Measurements from ENCODE around the gene TTPAL.

TTPAL gene

GRCh38 chr20:44497761-44498160 is 22.1 kb downstream of the TTPAL start:
- DNase-seq (ENCODE audit: low spot score): no peak

- no peak for DNase-seq (ENCODE audit: low spot score)
Measured at GRCh38 chr20:44500221-44500620, 24.5 kb downstream of the TTPAL start.

- no peak for DNase-seq (ENCODE audit: low spot score)
Measured at GRCh38 chr20:44501448-44501847, 25.8 kb downstream of the TTPAL start.

DNA sequence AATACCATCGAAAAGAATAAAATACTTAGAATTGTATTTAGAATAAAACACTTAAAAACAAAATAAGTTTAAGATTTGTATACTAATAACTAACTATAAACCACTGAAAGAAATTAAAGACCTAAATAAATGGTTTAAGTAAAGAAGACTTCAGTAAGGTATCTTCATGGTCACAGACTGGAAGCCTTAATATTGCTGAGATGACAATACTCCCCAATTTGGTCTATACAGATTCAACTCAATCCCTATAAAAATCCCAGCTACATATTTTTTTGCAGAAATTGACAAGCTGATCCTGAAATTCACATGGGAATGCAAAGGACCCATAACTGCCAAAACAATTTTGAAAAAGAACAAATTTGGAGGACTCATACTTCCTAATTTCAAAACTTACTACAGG is 27.3 kb downstream of the TTPAL start:
- DNase-seq (ENCODE audit: low spot score): no peak

DNA sequence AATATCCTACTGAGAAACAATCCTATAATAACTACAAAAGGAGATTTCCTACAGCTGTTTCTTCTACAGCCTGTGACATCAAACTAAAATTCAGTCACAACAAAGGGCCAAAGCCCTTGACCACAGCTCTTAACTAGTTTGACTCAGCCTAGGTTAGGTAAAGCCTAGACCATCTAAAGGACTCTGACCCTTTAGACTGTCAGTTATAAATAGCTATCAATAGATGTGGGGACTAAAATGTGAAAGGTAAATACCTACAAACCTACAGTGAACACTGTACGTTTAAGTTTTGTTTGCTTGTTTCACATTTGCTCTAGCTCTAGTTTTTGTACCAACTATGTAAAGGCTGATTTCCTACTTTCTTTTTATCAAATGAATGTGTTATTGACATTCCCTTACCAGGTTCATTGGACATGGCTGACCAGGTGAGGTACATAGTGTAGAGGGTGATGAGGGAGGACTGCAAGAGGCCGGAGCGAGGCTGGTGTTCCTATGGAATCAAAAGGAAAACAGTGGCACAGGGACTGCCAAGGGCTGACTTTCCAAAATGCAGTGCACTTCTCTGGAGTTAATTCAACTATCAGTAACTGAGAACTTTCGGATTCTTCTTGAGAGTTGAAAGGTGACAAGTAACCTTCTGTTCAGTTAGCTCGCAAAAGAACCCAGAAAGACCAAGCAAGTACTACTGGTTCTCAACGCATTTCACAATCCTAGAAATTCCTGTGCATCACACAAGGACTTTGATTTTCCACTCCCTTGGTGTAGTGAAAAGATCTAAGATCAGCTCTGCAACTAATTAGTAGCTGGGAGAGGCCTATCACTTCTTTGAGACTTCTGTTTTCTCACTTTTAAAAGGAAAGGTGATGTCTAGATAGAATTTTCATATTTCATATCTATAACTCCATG is 29.0 kb downstream of the TTPAL start:
- DNase-seq (ENCODE audit: low spot score): no peak

DNA sequence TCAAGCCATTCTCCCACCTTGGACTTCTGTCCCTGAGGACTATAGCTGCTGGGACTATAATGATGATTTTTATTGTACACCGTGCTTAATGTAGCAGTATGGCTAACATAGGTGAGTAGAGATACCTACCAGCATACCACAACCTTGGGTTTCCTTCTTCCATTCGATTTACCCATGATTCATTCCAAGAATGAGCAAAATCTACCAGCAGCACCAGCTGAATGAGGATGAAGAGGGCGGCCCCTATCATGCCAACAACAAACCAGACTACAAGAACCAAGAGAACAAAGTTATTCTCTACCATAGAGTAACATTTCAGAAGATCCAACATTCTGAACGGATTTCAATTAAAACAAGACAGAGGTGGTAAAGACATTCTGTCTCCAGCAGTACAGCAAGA is 34.1 kb downstream of the TTPAL start:
- DNase-seq (ENCODE audit: low spot score): no peak

- DNase-seq (ENCODE audit: low spot score): no peak
Measured at GRCh38 chr20:44513871-44514270, 38.2 kb downstream of the TTPAL start.

- DNase-seq (ENCODE audit: low spot score): no peak
Measured at GRCh38 chr20:44516491-44516890, 40.8 kb downstream of the TTPAL start.

DNA sequence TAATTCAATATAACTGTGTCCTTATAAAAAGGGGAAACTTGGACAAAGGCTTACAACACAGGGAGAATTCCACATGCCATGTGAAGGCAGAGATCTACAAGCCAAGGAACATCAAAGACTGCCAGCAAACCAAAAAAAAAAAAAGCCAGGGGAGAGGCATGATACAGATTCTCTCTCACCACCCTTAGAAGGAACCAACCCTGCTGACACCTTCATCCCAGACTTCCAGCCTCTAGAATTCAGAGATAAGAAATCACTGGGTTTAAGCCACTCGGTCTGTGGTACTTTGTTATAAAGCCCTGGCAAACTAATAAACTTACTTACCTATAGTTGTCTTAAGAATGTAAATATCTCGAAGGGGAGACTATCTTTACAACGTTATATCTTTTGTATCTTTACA is 41.8 kb downstream of the TTPAL start:
- no peak for DNase-seq (ENCODE audit: low spot score)

DNA sequence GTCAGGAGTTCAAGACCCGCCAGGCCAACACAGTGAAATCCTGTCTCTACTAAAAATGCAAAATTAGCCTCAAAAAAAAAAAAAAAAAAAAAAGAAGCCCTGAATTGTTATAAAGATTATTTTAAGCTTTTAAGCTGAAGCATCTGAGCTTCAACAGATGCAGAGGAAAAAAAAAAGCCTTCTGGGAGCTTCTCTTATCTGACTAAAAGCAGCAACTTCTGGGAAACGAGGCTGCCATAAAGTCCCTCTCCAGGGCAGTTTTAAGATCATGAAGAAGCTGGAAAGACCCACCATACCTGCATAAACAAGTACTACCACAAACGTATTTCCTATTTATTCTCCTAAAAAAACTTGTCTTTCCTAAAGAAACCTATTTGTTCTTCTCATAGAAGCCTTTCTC is 42.6 kb downstream of the TTPAL start:
- no peak for DNase-seq (ENCODE audit: low spot score)

- no peak for DNase-seq (ENCODE audit: low spot score)
Measured at GRCh38 chr20:44520881-44521280, 45.2 kb downstream of the TTPAL start.

- peak; percentile 90 for DNase-seq (ENCODE audit: low spot score)
Measured at GRCh38 chr20:44521484-44522481, 46.1 kb downstream of the TTPAL start, which contains the start of gene SERINC3. SERINC3 (minus strand) TSS chr20:44522070; CDS start chr20:44521951, 119 bp downstream.

- no peak for DNase-seq (ENCODE audit: low spot score)
Measured at GRCh38 chr20:44522841-44523240, 47.2 kb downstream of the TTPAL start.

DNA sequence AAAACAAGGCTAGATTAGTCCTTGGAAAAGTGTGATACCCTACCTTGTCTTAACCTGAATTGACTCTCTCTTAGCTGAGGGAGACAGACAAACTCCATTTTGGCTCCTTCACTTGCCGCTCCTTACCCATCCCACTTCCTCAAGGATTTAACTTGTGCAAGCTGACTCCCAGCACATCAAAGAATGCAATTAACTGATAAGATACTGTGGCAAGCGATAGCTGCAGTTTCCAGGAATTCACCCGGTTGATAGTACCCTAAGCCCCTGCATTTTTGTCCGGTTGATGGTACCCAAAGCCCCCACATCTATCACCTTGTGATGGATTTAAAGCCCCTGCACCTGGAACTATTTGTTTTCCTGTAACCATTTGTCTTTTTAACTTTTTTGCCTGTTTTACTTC is 48.1 kb downstream of the TTPAL start:
- no peak for DNase-seq (ENCODE audit: low spot score)

DNA sequence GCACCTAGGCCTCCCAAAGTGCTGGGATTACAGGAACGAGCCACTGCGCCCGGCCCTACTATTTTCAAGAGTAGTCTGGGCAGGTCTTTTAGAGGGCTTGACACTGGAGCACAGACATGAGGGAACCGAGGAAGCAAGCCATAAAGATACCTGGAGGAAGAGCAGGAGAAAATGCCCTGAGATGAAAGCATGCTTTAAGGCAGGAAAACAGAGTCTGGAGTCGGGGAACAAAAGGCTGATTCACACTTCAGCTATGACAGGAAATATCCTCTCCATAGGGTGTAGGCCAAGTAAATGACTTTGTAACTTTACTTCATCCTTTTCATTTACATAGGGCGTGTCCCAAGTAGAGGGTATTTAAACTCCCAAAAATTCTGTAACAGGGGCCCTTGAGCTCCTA is 50.5 kb downstream of the TTPAL start:
- peak; percentile 25 for DNase-seq (ENCODE audit: low spot score)

DNA sequence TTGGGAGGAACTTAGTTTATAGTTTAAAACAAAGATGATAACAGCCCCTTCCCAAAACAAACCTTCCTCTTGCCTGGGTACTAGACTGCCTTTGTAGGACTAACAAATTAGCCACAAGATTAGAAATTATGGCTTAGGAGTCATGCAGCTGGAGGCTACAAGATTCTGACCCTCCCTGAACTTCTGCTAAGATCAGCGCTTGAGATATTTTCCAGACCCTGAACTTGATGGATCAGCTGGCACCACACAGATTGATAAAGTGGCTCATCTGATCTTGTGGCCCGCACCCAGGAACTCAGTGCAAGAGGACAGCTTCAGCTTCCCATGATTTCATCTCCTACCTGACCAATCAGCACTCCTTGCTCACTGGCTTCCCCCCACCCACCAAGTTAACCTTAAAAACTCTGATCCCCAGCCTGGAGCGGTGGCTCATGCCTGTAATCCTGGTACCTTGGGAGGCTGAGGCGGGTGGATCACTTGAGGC is 52.1 kb downstream of the TTPAL start:
- no peak for DNase-seq (ENCODE audit: low spot score)

DNA sequence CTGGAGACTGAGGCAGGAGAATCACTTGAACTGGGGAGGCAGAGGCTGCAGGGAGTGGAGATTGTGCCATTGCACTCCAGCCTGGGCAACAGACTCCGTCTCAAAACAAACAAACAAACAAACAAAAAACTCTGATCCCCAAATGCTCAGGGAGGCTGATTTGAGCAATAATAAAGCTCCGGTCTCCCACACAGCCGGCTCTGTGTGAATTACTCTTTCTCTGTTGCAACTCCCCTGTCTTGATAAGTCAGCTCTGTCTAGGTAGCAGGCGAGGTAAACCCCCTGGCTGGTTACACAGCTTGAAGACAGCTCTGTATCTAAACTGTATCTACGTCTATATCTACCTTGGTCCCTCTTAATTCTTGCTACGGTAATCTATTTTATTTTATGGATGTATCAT is 52.6 kb downstream of the TTPAL start:
- DNase-seq (ENCODE audit: low spot score): no peak

- no peak for DNase-seq (ENCODE audit: low spot score)
Measured at GRCh38 chr20:44532259-44532980, 56.7 kb downstream of the TTPAL start.

GRCh38 chr20:44532981-44533331 is 57.3 kb downstream of the TTPAL start:
- no peak for DNase-seq (ENCODE audit: low spot score)

DNA sequence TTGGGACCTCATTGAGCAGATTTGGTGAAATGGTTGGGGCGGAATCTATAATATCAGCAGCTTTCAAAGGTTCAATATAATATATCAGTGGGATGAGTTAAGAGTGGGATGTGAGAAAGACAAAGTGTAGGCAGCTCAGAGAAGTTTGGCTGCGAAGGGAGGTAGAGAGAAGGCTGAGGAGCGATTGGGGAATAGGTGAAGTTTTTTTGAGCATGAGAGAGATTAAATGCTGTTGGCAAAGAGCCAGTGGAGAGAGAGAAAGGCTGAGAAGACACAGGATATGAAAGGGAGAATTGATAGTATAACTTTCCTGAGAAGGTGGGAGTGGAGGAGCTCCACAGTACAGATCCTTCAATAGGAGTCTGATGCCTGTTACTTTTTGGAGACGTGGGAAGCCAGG is 58.3 kb downstream of the TTPAL start:
- DNase-seq (ENCODE audit: low spot score): no peak

- DNase-seq (ENCODE audit: low spot score): no peak
Measured at GRCh38 chr20:44536175-44536574, 60.5 kb downstream of the TTPAL start.

GRCh38 chr20:44537993-44538392 is 62.3 kb downstream of the TTPAL start:
- no peak for DNase-seq (ENCODE audit: low spot score)
